Ishikawa (cell line): ENCODE measurements around the gene NKX1-1.

Experiments
- REST ChIP-seq: IDR thresholded peaks from 2 replicates; pipeline ENCODE4 v1.6.1; 2012; ENCODE audit warnings: low read depth, mild to moderate bottlenecking
- USF1 ChIP-seq: IDR thresholded peaks from 2 replicates; pipeline ENCODE4 v1.6.1; 2012

- TF ChIP-seq USF1 (no peak), REST (no peak)
Observed at GRCh38 chr4:1366371-1367229, 39.6 kb downstream of the NKX1-1 start.
